ENCODE data around the gene ASB2.

The ASB2 gene

DNA sequence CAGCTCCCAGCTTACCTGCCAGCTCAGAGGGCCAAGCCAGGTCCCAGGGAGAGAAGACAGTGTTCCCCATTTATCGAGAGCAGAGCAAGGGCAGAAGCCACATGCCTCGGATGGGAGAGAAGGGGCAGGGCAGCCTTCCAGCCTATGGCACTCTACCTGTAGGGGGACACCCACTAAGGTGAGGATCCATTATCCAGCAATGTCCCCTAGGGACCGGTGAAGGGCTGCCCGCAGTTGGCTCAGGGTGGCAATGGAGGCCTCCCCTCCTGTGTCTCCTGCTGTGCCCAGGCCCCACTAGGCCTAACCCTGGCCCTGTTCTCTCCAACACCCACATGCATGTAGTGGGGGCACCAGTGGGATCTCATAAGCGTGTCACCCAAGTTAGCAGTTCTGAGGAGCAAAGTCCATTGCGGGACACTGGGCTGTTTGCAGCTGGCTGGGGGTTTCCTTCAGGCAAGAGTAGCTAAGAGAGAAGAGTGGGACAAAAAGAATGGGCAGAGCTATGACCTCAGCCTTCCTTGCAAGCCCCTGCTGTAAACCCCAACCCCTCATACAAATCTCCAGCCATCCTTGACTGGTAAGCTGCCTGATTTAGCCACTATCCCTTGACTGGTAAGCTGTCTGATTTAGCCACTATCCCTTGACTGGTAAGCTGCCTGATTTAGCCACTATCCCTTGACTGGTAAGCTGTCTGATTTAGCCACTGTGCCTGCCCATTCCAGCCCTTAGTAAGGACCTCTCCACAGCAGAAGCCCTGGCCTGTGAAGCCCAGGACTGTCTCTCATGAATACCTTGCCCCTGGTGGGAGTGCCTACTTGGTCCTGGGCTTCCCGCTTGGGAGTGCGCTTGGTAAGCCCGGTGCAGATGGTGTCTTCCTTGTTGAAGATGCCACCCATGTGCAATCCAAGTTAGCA lies 5.2 kb upstream of the ASB2 start:
- in situ Hi-C loops (cut with MboI; ENCODE audit: low sequenced_read_pairs) = no loop called here

DNA sequence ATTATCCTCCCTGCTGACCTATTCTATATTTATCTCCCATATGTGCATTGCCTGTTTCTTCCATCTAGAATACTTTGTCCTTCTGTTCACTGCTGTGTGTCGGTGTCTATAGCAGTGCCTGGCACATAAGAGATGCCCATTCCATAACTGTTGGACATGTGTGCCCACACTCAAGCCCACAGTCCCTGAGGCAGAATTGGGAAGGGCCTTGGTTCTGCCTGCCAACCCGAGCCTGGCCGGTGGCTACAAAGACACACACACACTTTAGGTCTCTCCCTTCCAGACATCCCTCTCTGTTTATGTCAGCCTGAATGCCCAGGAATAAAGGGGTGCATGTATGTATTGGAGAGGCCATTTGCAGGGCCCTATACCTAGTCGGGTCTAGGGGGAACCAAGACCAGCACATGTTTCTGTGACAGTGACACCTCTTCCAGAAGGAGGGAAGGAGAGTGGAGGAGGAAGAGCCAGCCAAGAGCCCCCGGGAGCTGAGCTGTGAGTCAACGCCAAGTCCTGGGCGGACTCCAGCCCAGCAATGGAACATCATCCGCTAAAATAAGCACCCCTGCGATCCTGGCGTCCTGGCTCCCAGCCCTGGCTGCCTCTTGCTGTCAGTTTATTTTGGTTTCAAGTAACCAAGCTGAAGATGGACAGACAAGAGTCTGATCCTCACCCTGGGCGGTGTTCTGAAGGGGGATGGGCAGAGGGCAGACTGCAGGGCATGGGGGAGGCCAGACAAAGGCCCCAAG lies 4.3 kb upstream of the ASB2 start:
- in situ Hi-C loops (cut with MboI; ENCODE audit: low sequenced_read_pairs) = no loop called here

DNA sequence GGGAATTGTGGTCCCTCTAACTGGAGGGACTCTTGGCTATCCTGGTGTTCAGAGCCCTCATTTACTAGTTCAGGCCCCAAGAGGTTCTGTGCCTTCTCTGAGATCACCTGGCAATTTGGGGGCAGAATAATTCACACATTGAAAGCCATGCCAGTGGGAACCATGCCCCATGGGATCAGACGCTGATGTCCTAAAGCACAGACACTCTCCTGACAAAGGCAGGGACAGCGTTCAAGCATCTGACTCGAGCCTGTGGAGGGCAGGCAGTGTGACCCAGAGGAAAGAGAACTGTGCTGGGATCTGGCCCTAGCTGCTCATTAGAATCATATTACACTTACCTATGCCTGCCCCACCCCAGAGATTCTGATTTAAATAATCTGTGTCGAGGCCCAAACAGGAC lies 2.4 kb upstream of the ASB2 start:
- in situ Hi-C loops (cut with MboI; ENCODE audit: low sequenced_read_pairs) = no loop called here

DNA sequence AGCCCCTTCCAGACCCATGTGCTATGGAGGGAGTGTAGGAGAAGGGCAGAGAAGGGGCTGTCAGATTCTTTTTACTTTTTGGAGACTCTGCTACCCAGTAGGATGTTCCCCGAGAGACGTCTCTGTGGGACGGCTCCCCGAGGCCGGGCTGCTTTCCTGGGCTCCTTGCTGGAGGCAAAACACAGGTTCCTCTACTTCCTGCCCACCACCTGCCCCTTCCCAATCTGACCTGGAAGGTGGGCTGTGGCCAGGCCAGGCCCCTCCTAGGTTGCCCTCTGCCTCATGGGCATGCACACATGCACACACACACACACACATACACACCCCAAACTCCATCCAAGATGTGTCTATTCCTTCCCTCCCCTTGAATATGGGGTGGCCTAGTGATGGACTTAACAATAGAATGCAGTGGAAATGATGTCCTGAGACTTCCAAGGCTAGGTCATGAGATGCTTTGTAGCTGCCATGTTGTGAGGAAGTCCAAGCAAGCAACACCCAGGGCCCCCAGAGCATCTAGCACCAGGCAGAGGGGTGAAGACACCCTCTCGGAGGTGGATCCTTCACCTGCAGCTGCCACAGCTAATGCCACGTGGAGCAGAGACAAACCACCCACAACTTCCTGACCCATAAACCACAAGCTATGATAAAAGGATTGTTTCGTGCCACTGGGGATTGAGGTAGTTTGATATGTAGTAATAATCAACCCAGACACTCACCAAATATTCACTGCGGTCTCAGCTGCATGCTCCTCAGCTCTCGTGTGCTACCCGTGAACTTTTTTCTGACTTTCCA lies 1.6 kb upstream of the ASB2 start:
- in situ Hi-C loops (cut with MboI; ENCODE audit: low sequenced_read_pairs) = no loop called here

DNA sequence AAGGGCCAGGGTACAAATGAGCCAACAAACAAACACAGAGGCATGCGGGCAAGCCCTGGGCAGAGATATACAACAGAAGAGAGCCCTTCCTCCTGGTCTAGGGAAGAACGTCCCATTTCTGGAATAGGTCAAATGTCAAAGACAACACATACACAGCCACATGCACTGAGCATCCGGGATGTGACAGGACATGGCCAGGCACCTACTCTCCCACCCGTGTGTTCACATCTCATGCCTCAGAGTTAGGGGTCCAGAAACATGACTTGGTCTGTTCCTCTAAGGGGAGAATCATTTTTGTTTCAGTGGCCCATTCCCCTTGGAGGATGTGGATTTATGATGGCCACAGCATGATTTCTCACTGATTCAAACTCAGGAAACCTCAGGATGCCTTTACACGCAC lies 801 bp upstream of the ASB2 start:
- in situ Hi-C loops (cut with MboI; ENCODE audit: low sequenced_read_pairs) = no loop called here

DNA sequence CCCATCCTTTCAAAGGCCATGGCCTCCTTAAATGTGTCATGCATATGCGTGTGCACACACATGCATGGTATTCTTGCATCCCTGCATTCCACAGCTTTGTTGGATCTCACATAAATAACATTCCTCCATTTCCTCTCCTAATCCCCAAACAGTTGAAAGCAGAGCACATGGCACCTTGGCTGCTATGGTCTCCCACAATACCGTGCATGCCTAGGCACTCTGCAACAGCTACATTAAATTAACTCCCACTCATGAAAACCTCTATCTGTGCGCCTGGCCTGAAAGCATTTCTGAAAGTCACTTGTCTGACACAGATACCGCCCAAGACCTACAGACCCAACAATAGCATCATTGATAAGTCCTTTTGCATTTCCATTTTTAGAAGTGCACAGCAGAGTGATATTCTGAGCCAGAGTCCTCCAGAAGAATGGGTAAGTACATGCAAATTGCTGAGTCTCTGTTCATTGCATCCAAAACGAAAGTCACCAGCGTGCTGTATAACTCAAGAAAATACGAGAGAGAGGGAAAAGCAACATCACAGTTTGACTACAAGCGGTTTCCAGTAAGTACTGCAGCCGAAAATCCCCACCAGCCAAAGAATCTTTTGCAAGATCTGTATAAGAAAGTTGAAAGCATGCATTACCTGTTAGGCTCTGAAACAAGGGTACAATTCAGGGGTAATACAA lies 436 bp downstream of the ASB2 start:
- in situ Hi-C loops (cut with MboI; ENCODE audit: low sequenced_read_pairs) = no loop called here

DNA sequence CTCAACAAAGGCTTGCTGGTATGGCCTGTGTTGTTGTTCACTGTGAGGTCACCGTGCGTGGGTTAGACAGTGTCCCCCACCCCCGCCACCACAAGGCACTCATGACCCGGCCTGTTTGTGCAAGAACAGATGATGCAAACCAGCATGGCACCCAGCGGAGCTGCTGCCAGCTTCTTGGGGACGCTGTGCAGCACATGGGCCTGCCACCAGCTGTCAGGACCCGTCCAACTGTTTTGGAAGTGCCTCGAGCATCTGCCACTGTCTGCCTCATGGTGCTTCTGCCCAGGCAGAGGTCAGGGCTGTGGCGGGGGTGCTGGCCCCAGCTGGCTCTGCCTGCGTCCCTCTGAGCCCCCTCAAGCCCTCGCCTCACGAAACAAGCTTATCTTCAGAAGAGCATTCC lies 1.5 kb downstream of the ASB2 start:
- in situ Hi-C loops (cut with MboI; ENCODE audit: low sequenced_read_pairs) = no loop called here

DNA sequence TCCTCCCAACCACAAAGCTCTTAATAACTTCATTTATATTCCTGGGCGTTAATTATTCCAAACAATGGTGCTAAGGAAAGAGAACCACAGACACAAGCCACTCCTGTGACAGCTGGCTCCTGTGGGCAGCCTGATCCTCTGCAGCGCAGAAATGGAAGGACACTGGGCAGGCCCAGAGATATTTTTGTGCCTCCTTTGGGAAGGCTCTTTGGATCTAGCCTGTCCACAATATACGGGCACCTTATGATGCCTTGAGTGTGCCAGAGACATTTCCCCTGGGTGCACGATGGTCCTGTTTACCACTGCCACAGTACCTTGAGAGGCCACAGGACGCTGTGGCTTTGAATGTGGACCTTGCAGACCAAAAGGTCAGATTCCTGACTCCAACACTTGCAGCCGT lies 2.1 kb downstream of the ASB2 start:
- in situ Hi-C loops (cut with MboI; ENCODE audit: low sequenced_read_pairs) = no loop called here

DNA sequence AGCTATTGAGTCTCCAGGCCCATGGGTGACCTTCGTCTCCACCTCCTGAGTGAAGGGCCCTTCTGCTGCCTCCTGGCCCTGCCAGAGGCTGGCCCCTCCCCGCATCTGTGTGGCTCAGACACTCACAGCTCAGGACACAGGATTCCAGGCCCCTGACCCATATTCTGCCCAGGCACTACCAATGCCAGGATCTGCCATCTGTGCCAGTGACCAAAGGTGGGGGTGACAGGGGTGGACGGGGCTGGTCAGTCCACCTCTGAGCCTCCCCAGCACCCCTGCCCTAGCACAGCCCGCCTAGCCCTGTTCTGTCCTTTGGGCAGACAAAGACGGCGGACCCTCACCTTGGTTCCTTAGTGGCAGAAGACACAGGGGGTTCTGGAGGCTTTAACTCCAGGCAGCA lies 2.8 kb downstream of the ASB2 start:
- in situ Hi-C loops (cut with MboI; ENCODE audit: low sequenced_read_pairs) = no loop called here

DNA sequence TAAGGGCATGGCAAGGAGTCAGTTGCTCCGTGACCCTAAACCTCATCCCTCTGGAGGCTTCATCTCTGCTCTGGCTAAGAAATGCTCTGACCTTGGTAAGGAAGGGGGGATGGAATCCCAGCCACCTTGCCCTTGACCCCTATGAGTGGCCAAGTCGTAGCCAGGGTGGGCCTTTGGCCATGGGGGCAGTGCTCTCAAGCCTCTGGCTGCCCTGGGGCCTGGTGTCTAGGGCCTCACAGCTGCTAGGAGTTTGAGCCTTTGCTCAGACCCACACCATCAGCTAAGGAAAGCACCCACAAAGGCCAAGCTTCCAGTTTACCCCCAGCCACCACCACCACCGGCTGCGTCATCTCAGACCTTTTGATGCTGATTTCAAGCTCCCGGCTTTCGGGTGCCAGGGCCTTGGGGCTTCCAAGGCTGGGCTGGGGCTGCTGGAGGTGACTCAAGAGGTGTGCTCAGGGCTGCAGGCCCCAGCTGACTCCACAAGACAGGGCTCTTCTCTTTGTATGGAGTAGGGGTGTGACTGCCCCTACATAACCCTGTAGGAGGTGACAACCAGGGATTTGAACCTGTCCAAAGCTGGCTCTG lies 3.7 kb downstream of the ASB2 start:
- in situ Hi-C loops (cut with MboI; ENCODE audit: low sequenced_read_pairs) = no loop called here

DNA sequence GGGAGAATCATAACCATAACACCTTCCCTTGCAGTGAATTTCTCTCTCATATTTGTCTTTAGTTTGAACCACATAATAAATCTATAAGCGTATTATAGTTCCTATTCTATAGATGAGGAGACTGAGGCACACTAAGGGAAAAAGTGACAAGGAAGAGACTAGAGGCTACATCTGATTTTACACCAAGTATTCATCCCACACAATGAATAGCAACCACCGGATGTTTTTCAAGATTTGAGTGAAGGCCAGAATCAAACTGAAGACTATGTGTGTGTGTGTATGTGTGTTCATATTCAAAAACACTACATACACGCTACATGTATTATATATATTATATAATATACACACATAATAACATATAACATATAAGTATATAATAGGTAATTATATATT lies 4.7 kb downstream of the ASB2 start:
- in situ Hi-C loops (cut with MboI; ENCODE audit: low sequenced_read_pairs) = no loop called here

DNA sequence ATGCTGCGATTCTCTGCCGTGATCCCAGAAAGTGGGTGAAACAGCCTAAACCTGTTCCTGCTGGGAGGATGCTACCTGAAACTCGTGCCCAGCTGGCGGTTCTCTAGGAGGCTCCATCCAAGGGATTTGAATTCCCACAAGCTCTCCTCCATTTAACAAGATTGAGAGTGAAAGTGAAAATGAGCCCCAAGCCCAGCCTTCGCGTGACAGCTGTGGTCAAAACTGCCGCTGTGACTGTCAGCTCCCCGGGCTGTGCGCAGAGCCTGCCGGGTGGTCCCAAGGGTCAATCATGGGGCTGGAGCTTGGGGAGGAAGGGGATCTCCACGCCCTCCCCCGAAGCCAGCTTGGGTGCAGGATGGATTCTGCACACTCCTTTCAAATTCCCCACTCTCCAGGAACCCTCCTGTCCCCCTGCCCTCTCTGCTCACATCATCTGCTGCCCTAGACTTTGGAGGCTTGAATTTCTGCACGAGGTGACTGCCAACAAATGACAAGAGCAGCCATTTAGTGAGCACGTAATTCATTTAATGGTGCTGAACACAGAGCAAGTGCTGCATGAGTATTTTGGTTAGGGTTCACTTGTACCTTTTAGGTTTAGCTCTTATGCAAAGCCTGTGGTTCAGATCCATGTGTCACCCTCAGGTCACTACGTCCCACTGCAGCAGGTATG lies 5.3 kb downstream of the ASB2 start:
- in situ Hi-C loops (cut with MboI; ENCODE audit: low sequenced_read_pairs) = no loop called here

DNA sequence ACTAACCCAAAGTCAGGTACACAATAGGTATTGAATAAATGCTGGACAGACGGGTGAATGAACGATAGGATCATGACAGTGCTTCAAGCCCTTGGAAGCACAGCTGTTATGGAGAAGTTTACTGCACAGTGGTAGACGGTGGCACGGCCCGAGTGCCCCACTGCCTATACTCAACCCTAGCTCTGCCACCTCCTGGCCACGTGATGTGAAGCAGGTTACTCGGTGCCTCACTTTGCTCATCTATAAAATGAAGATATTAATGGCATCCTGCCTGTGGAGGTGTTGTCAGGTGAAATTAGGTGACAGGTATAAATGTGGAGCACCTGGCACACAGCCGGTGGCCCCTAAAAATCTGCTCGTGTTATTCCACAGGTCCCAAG lies 5.8 kb downstream of the ASB2 start:
- in situ Hi-C loops (cut with MboI; ENCODE audit: low sequenced_read_pairs) = no loop called here

DNA sequence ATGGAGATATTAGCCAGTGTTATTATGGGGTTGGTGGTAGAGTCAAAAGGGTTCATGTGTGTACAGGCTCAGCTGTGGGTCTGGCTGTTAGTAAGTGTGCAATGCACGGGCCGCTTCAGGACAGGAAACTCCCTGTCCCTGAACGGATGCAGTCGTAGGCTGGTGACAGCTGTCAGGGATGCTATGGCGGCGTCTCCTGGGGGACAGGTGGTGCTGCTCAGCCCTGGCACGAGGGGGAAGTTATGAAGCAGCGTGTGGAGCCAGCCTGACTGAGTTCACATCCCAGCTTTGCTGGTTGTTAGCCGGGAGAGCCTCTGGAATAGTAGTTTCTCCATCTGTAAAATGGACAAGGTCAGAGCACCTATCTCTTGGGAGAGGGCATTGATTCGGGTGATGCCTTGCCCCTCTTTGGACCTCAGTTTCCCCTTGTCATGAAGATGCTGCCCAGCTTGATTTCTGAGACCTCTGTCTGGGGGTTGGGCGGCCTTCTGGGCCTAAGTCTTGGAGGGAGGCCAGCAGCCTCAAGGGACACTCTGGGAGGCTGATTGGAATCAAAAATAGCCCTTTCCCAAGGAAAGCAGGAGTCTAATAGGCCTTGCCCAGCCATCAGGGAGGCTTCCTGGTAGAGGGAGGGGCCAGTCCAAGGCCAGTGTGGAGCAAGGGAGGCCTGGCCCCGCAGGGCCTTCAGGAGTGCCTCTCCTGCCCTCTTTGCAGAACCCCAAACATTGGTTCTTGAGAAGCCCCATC lies 7.1 kb downstream of the ASB2 start:
- in situ Hi-C loops (cut with MboI; ENCODE audit: low sequenced_read_pairs) = no loop called here

DNA sequence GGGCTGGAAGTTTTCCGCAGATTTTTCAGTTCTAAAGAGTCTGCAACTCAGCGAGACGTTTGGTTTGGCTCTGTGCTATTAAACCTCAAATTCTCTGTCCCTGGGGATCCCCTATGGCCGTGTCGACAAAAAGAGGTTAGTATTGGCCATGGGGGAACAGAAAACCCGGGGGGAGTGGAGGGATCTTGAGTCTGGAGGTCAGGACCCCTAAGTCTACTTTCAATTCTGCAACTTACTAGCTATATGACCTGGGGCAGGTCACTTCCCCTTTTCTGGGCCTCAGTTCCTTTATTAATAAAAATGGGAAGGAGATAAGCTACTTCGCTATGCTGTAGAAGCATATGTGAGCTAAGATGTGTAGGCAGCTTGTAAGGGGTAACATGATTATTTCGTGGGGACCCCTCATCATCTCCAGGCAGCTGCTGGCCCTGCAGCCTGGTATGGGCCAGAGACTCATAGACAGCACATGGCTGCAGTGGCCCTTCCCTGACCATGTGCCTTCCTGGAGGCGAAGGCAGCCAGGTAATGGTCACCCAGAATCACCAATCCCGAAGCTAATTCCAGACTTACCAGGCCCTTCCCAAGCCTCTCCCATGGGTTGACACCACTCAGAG lies 8.6 kb downstream of the ASB2 start:
- in situ Hi-C loops (cut with MboI; ENCODE audit: low sequenced_read_pairs) = no loop called here

DNA sequence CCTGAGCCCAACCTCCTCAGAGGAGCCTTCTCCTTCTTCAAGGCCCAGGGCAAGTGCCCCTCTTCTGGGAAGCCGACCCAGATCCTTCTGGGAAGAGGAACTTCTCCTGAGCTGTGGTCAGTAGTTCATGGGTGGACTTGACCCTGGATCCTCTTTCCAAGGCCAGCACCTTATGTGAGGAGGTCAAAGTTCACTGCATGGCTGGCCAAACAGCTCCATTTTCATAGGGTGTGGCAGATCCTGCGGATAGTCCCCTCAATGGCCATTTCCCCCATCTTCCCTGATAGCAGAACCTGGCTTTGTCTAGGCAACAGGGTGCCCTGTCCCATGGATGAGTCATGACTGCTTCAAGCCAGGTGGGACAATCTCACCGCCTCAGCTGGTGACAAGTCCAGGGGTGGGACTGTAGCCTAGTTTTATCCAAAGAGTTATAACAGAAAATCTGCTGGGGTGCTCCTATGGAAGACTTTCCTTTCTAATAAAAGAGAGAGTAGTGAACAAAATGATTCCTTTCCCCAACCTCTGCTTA lies 10.4 kb downstream of the ASB2 start:
- in situ Hi-C loops (cut with MboI; ENCODE audit: low sequenced_read_pairs) = no loop called here

DNA sequence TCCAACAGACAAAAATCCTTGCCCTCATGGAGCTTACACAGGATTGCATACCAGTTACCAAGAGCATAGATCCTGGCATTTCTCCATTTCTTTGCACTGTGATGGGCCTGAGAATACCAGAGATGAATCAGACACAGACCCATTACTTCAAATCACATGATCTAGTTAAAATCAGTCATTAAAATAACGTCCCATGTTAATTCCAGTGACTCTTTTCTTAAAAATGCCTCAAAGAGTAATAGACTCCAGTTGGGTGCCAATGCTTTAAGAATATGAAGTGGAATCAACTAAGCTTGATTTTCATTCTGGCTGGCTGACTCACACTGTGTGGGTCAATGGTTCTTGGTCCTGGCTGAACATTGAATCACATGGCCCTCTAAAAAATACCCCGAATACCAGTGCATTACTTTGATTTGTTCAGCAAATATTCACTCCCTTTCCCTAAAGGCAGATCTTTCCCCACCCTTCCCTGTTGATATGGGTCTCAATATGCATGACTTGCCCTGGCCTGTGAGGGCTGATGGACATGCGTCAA lies 11.0 kb downstream of the ASB2 start:
- in situ Hi-C loops (cut with MboI; ENCODE audit: low sequenced_read_pairs) = no loop called here

DNA sequence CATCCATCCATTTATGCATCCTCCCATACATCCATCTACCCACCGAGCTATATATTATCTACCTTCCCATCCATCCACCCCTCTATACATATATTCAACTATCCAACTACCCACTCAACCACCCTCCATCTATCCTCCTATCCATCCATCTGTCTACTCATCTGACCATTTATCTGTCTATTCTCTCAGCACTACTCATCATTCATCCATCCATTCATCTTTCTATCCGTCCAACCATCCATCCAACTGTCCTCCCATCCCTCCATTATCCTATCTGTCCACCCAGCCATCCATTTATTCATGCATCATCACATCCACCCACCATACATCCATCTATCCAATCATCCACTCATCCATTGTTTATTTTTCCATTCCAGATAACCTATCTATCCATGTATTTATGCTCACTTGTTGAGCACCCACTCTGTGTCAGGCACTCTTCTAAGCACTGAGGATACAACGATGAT lies 11.5 kb downstream of the ASB2 start:
- in situ Hi-C loops (cut with MboI; ENCODE audit: low sequenced_read_pairs) = no loop called here

Measured in HL-60/S4 treated with phorbol 12-myristate 13-acetate at 8.2 ng/mL for 4 days and 3 days (cell line).